HG02678 (cell line): ENCODE results near the gene STRN.
"Not testable (repeated sequence)": the region's sequence is repeated elsewhere in the genome, so short reads cannot be mapped to it uniquely, and the experiment has no call there.

Source experiments
- ATAC-seq: cut with Tn5 transposase; IDR thresholded peaks from one replicate; pipeline ENCODE4 v1.9.1; 2021; ENCODE audit warnings: mild to moderate bottlenecking, moderate library complexity; ENCODE audit not compliant: unreplicated experiment

STRN gene

DNA sequence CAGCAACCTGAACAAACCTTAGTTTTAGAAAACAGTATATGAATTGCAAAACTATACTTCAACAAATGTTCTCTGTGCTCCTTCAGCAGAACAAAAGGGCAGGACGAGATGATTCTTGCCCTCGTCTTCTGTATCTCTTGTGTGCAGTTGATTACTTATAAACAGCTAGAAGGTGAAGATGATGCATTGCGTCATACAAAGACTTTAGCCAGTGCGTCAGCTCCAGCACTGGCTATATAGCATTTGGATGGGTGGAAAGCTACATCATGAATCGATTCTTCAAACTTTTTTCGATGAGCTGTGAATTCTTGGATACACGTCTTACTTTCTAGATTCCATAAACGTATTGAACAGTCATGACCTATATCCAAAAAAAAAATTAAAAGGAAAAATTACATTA lies 117.1 kb downstream of the STRN start:
- ATAC-seq = no peak

DNA sequence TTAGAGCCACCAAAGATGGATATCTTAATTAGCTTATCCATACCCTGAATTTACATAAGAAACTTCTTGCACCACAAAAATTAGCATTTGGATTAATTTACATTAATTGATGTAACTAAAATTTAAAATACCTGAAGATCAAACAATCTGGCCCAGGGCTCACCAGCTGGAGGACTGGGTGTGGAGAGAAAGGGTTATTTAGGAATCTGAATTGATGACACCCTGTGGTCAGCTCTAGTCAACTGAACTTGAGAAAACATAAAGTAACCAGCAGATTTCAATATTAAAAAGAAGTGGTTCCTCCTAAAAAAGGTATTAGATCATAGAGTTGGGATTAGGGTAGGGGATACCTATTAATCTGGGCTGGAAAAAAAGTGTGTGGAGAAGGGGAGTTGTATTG lies 122.5 kb downstream of the STRN start:
- no peak for ATAC-seq

DNA sequence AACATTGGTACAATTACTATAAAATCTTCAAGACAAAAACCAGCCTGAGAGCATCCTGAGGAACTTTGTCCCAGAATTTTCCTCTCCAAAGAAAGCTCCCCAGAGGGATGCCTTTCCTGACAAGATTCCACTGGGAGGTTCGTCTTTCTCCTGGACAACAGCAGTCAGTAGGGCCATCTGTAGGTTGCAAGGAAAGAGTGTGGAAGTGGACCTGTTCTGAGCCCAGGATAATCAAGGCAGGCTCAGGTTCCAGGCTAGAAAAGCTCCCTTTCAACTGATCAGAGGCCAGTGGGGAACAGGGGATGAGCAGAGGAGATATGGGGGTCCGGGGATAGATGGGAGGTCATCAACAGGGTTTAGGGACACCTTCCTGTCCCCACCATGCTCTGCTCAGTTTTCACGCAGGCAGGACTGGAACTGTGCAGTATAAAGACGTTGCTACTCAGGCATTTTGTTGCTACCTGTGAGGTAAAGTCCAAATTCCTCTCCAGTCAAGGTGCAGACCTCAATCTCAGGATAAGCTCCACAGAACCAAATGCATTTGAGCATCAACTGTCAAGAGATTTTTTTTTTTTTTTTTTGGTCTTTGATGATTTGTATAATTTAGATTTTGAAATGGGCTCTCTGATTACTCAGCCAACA lies 126.2 kb downstream of the STRN start:
- no peak for ATAC-seq

DNA sequence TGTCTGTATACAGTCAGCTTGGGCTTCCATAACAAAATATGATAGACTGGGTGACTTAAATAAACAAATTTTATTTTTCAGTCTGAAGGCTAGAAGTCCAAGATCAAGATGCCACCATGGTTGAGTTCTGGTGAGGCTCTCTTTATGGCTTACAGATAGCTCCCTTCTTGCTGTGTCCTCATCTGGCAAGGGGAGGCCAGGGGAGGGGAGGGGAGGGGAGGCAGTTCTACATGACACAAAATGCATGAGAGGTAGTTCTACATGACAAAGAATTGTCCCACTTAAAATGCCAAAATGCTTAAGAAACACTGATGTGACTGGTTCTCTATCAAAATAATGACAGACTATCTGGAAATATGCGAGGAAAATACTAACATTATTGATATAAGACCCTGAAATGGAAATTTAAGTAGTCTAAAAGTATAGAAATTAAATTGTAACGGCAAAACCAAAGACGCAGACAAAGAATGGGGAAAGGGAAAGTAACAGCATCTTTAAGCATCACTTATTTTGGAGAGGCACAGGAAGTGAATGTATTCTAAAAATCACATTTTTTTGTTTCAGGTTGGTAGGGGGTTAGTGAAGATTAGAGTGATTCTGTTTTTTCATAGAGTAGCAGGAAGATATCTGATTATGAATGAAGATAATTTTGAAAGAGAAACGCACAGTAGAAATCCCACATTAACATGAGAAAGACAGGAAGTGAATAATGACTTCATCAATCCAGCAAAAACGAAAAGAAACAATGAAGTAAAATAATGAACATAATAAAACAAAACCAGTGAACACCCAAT lies 131.4 kb downstream of the STRN start:
- ATAC-seq = no peak

DNA sequence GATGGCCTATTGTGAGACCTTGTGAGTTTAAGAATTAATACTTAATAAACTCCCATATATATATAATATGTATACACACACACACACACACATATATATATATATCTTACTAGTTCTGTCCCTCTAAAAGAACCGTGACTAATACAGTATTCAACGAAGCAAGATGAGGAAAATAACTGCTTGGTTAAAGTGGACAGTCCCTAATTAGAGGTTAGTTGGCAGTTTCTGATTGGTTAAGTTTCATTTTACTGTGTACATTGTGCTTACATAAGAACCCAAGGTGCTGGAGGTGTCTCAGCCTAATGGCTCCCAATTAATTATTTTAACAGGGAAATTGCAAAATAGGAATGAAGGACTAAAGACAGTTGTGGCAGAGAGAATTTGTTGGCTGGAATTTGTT lies 132.1 kb downstream of the STRN start:
- ATAC-seq = no peak

DNA sequence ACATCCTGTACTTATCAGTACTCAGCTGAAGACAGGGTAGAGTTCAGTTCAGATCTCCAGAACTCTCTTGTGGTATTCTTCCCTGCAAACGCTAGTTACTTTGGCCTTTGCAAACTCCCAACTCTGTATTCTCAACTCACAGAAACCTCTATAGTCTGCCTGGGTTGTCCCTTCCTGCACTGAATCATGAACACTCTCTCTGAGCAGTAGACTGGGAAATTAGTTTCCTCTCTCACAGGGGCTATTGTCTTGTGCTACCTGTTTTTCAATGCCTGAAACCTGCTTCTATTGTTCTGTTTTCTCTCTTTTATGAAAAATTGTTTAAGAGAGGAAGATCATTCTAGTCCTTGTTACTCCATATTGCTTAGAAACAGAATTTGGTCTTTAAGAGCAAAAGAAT lies 135.2 kb downstream of the STRN start:
- no peak for ATAC-seq

DNA sequence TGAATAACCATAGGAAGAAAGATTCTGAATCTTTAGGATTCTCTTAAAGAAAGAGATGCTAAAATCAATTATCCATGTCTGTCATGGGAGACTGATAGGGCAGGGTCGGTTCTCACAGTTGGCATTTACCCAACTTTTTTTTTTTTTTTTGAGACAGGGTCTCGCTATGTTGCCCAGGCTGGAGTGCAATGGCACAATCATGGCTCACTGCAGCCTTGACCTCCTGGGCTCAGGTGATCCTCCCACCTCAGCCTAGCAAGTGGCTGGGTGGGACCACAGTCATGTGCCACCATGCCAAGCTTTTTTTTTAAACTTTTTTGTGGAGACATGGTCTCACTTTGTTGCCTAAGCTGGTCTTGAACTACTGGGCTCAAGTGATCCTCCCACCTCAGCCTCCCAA lies 141.7 kb downstream of the STRN start:
- ATAC-seq = not testable (repeated sequence)

DNA sequence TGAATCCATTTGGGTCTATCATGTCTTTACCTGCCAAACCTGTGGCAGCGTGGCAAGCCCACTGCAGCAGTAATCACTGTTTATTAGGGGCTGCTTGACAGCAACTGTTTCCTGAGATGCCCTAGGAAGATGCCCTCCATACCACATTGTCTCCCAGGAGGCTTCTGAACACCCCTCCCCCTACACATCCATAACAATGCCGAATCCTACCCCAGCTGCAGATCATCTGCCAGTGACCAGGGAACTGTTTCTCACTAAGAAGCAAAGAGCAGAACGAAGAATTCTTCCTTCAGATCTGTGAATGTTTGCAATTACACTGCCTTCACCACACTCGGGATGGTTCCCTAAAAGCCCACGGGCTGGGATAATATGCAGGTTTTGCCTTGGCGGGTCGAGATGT lies 142.1 kb downstream of the STRN start:
- ATAC-seq = no peak

DNA sequence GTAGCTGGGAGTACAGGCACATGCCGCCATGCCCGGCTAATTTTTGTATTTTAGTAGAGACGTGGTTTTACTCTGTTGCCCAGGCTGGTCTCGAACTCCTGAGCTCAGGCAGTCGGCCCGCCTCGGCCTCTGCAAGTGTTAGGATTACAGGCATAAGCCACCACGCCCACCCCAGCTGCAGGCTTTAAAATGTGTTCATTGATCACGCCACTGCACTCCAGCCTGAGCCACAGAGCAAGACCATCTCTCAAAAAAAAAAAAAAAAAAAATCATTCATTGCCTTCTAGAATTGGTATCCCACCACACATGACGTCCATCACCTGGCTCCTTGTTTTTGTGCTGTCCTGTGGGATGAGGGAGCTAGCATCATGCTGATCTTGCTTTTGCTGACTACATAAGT lies 142.5 kb downstream of the STRN start:
- no peak for ATAC-seq

DNA sequence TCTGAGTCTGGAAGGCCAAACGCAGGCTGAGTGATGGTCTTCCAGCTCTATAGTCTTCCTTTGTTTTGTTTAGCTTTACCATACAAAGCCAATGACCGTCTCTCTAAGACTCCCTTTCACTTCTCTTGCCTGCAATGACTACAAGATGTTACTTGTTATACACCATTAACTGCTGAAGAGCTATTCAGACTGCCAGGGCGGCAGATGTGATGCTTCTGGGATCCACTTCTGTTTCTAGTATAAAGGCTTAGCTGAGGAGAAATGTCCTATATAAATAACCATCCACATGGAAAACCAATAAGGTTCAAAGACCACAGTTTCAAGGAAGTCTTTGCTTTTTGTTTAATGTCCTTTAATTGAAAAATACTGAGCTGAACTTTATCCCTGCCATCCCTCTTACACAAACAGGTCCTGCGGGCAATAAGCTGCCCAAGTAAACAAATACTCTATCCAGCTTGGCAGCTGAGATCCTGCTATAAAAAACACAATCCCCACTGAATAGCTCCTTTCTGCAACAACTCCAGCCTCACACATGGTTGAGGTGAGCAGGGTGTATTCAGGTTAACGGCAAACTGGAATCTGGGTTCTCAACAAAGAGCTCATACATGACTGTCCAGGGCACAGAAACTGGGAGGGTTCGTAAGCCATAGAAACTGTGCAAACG lies 145.3 kb downstream of the STRN start:
- no peak for ATAC-seq

DNA sequence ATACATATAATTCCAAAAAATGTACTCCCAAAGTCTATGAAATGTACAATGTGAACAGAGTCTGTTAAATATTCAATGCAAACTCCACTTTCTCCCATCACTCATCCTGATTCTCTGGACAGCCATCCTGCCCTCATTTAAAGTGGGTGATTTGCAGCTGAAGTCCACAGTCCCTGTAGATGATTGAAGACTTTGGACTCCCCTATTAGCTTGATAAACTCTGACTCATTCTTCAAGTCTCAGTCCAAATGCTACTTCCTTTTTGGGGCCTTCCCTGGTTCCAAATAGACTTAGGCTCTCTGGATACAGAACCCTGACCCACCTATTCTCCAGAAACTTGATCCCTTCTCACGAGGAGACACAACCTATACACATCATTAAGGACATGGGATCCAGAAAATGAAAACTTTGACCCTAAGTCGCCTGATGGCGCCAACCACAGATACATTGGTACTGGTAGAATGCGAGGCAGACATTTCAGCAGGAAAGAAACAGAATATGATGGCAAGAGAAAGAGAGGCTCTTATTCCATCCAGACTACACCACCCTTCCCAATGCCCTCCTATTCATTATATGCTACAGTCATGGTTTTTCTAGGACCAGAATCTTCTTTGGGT lies 147.1 kb downstream of the STRN start:
- no peak for ATAC-seq

DNA sequence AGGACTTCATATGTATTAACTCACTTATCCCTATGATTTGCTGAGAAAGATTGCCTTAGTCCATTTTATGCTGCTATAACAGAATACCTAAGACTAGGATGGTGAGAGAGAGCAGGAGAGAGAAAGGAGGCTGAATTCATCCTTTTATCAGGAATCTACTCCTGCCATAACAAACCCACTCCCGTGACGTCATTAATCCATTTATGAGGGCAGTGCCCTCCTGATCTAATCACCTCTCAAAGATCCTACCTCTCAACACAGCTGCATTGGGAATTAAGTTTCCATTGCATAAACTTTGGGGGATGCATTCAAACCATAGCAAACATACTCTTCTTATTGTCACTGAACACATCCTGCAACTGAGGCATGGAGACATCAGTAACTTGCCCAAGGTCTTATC lies 147.8 kb downstream of the STRN start:
- no peak for ATAC-seq

DNA sequence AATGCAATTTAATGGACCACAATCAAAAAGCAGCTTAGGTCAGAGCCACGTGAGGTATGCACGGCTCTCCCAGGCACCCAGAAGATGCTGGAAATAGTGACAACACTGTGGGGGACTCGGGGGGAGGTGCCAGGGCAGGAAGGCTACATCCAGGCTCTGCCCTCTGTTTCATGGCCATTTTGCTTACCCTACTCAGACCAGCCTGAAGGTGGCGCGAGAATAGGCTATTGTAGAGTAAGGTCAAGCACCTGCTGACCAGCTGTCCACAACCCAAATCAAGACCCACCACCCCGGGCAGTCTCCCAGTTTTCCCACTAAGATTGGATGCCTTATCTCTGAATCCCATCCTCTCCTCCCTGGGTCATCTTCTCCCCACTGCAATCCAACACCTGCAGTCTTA lies 154.1 kb downstream of the STRN start:
- ATAC-seq = no peak

DNA sequence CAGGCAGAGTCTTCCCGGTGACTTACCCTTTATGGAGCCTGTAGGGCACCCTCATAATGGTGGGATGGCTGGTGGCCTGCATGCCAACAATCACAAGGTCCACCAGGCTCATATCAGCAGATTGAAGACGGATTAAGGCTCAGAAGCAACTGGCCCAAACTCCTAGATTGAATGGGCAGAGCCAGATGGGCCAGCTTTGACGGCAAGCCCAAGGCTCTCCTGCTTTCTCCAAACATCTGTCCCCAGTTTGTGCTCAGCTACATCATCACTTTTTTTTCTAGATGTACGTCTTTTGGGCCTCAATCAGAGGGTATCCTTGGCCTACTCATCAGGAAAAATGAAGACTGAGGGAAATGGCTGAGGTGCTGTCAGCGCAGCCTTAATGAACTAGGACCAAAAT lies 155.3 kb downstream of the STRN start:
- ATAC-seq = no peak

DNA sequence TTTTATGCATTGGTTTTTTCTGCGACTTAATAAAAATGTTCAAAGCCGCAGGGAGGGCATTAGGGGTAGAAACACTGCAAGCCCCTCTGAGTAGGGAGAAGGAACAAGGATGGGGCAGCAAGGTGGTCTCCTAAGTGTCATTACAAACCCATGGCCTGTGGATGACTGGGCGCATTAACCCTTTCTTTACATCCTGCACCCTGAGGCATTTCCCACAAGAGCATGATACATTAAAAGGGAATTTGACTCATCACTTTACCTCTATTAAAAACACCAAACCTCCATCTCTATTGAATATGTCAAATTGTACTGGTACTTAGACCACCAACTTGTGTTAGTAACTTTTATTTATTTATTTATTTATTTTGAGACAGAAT lies 157.3 kb downstream of the STRN start:
- no peak for ATAC-seq

DNA sequence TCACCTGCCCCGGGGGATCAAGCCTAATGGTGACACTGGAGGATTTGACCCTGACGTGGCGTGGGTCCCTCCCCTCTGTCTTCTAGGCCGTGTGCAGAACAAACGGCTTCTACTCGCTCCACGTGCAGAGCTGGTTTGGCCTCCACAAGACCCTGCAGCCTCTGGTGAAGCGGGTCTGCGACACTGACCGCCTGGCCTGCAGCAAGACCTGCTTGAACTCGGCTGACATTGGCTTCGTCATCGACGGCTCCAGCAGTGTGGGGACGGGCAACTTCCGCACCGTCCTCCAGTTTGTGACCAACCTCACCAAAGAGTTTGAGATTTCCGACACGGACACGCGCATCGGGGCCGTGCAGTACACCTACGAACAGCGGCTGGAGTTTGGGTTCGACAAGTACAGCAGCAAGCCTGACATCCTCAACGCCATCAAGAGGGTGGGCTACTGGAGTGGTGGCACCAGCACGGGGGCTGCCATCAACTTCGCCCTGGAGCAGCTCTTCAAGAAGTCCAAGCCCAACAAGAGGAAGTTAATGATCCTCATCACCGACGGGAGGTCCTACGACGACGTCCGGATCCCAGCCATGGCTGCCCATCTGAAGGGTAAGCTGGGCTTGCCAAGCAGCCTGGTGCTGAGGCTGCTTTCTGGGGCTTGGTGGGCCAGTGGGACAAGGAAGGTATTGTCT lies 157.8 kb downstream of the STRN start:
- no peak for ATAC-seq

DNA sequence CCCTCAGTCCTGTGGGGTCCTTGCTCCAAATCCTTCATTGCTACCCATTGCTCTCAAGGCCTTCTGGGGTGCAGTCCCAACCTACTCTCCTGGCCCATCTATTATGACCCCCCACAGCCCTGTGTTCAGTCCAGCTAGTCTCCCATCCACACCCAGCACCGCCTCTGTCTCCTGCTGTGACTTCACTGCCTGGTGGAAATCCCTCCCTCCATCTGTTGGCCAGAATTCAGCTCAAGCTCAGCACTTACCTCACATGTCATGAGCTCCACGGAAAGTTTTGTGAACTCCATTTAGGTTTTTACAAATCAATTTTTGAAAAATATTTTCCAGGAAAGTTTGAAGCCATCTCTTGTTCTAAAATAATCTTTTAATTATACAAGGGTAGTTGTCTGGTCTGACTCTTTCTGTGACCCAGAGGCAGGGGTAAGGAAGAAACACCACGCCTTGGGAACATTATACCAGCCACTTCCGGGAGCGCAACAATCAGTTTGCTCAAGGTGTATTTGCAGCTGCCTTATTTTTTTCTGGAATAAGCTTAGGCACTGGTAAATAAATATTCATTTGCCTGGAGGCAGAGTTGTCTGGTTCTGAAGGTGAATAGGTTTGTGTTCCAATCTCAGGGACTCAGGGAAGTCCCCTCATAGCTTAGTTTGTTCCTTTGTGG lies 159.0 kb downstream of the STRN start:
- no peak for ATAC-seq

DNA sequence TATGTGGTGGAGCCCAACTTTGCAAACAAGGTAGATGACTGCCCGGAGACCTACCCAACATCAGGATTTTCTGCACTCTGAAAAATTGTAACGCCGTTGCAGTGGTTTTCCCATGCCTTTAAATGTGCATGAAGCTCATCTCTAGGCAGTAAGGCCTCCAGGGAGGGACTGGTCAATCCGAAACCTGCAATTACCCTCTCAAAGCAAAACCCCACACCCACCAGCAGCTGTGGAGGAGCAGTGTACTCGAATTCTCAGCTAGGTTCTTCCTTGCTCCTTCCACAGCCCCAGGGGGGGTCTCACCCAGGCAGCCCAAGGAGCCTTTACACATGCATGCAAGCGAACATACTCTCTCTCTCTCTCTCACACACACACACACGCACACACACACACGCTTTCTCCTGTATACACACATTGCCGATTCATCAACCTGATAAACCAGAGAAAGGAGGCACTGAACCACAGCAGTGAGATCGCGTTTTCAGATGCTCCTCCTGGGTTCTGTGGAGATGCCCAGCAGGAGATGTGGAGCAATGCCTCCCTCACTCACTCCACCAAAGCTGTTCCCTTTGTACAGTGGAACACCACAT lies 160.6 kb downstream of the STRN start:
- ATAC-seq = no peak

DNA sequence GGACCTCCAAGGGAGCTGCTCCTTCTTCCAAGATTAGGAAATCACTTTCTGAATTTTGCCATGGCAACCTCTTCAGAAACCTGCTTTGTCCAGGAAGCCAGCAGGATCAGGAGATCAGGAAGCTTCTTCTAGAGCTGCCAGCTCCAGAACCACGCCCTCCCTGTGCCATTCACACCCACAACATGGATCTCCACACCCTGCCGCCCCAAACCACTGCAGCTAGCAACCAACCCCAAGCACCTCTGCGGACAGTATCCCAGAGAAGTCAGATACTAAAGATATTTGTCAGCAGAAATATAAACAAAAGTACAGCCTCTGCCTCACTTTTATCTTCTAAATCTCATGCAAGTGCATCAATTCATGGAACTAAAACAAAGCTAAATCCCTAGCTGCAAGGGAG lies 163.4 kb downstream of the STRN start:
- no peak for ATAC-seq

DNA sequence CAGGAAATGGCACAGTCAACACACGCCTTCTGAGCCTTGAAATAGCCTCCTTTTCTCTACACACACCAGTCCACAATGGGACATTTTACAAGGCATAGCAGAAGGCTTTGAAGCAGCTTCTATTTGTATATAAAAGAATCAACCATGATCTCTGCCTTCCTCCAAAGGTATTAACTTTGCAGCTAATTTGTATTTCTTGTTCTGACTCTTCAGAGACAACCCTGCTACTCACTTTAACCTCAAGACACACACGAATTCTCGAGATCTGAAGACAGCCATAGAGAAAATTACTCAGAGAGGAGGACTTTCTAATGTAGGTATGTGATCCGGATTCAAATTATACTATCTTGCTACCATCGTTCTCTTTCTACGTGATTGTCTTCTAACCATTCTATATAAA lies 165.2 kb downstream of the STRN start:
- ATAC-seq = no peak
